ENCODE measurements around the gene ALKBH5. TPM values are rescaled to one million over a fixed set of nuclear protein-coding genes. Genes with fewer than 3 reads are reported as not detected.

Gene ALKBH5
- total RNA-seq (100 to 1,000 TPM; 147 to 233 (median 198) TPM), polyA plus RNA-seq (100 to 1,000 TPM in 1 of 2 donors, 10 to 100 TPM in 1; 89.2 to 122 TPM)
- long read RNA-seq, donor 1, transcript ALKBH5-201 (4 exons, 2,748 nt): major isoform, 554 of 648 reads
- long read RNA-seq, donor 1, partial matches to known transcripts: 83 of 648 reads
- long read RNA-seq, donor 1, other reads (novel, unspliced or antisense): 8 of 648 reads
- long read RNA-seq, donor 2, transcript ALKBH5-201 (4 exons, 2,748 nt): major isoform, 920 of 1,059 reads
- long read RNA-seq, donor 2, transcript ALKBH5-202 (2 exons, 2,146 nt): minor isoform, 9 of 1,059 reads
- long read RNA-seq, donor 2, partial matches to known transcripts: 96 of 1,059 reads
- long read RNA-seq, donor 2, other reads (novel, unspliced or antisense): 34 of 1,059 reads
- long read RNA-seq, donor 3, transcript ALKBH5-201 (4 exons, 2,748 nt): major isoform, 774 of 880 reads
- long read RNA-seq, donor 3, partial matches to known transcripts: 85 of 880 reads
- long read RNA-seq, donor 3, other reads (novel, unspliced or antisense): 20 of 880 reads

DNA sequence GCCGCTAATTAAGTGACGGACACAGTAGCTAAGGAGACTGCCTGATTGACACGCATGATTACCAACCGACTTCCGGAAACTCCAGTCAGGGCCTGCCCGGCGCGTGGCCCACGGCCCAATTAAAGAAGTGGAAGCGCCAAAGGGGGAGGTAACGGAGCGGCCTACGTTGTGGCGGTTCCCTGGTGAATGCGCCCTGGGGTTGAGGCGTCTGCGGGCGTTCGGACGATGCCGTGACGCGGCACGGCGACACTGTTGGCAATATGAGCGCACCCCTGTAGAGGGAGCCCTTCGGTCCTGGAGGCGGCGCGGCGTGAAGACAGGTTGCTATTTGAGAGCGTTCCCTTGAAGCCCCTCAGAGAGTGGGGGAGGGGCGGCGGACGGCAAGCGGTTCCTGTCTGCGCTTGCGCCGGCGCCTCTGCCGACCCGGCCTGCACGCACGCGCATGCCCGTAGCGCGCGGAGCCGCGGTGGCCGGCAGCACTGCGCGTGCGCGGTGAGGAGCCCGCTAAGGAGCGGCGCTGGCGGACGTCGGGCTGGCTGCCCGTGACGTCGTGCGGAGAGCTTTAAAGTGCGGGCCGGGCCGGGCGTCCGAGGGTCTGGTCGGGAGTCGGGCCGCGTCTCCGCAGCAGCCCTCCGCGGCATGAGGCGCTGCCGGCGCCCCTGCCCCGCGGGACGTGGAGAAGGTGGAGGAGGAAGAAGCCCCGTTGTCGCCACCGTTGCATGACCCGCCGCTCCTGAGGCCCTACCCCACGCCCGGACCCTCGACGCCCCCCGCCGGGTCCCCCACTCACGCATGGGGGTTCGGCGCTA is at the start of gene ALKBH5:
ALKBH5 (plus strand) TSS at position 495 of the 809 bp plus-strand sequence. CDS start 416 bp downstream, outside the sequence.
- Histone ChIP-seq H3K27me3 (no peaks in the 10 kb centered on the region), H3K9me3 (no peaks in the 10 kb centered on the region), H3K4me3 (peak within 1 kb of the TSS; percentile 56 to 99 (median 92)), H3K27ac (peak within 1 kb of the TSS; percentile 93 to 100 (median 98)), H3K36me3 (peaks cover 0 to 19% (median 1%) of the 10 kb centered on the region in 9 donors), H3K4me1 (peaks cover 13 to 66% (median 47%) of the 10 kb centered on the region in 12 donors)
- intact Hi-C loops (cut with DNase I): loop anchor here in 4 of 10 donors (2.0 to 5.0 kb wide), 5 partner anchors 41 to 134 kb away; partner anchors contain the start of genes FLII (in 1 of the 4), LLGL1 (in 1 of the 4), MIEF2 (in 1 of the 4) and SMCR8 (in 1 of the 4)
- TF ChIP-seq, protein P1, sequence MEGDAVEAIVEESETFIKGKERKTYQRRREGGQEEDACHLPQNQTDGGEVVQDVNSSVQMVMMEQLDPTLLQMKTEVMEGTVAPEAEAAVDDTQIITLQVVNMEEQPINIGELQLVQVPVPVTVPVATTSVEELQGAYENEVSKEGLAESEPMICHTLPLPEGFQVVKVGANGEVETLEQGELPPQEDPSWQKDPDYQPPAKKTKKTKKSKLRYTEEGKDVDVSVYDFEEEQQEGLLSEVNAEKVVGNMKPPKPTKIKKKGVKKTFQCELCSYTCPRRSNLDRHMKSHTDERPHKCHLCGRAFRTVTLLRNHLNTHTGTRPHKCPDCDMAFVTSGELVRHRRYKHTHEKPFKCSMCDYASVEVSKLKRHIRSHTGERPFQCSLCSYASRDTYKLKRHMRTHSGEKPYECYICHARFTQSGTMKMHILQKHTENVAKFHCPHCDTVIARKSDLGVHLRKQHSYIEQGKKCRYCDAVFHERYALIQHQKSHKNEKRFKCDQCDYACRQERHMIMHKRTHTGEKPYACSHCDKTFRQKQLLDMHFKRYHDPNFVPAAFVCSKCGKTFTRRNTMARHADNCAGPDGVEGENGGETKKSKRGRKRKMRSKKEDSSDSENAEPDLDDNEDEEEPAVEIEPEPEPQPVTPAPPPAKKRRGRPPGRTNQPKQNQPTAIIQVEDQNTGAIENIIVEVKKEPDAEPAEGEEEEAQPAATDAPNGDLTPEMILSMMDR (IDR thresholded peaks at IDR 0.05): peak in 11 of 12 donors; percentile 2 to 50 (median 28)
- TF ChIP-seq POLR2A (IDR thresholded peaks at IDR 0.05): peak in 1 of 2 donors; percentile 94
- WGBS, 4 donors: 0 to 1% (median 1%) methylated on average over 11 to 98 of the region's 98 CpGs
- ATAC-seq: peak; percentile 91 to 96 (median 94)
- DNase-seq: peak; percentile 97 to 99 (median 98)

DNA sequence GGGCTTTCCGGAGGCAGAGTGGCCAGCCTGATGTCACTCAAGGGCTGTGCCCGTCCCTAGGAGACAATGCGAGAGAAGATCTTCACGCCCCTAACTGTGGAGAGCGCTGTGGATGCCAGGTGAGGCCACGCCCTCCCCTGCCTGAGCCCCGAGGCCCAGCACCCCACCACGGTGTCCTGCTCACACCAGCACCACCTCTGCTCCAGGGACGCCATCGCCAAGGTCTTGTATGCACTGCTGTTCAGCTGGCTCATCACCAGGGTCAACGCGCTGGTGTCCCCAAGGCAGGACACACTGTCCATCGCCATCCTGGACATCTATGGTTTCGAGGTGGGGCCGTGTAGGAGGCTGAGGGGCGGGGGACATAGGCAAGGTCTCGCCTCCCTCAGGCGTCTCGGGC is 47.3 kb upstream of the ALKBH5 start:
- TF ChIP-seq, protein P1 (IDR thresholded peaks at IDR 0.05): no peak
- no peak for TF ChIP-seq POLR2A (IDR thresholded peaks at IDR 0.05)
- no peak overlapping the region for H3K27ac ChIP-seq
- DNase-seq (no peak), ATAC-seq (no peak)
- WGBS, 4 donors: 78 to 83% (median 79%) methylated on average over 18 to 19 of the region's 19 CpGs
- H3K27me3 ChIP-seq: peaks cover 0 to 4% (median 0%) of the 10 kb centered on the region in 9 donors
- no peaks in the 10 kb centered on the region for H3K36me3 ChIP-seq
- H3K4me3 ChIP-seq: no peak overlapping the region
- intact Hi-C loops (cut with DNase I): no loop called here
- peaks cover 0 to 6% (median 0%) of the 10 kb centered on the region in 12 donors for H3K4me1 ChIP-seq
- no peaks in the 10 kb centered on the region for H3K9me3 ChIP-seq

DNA sequence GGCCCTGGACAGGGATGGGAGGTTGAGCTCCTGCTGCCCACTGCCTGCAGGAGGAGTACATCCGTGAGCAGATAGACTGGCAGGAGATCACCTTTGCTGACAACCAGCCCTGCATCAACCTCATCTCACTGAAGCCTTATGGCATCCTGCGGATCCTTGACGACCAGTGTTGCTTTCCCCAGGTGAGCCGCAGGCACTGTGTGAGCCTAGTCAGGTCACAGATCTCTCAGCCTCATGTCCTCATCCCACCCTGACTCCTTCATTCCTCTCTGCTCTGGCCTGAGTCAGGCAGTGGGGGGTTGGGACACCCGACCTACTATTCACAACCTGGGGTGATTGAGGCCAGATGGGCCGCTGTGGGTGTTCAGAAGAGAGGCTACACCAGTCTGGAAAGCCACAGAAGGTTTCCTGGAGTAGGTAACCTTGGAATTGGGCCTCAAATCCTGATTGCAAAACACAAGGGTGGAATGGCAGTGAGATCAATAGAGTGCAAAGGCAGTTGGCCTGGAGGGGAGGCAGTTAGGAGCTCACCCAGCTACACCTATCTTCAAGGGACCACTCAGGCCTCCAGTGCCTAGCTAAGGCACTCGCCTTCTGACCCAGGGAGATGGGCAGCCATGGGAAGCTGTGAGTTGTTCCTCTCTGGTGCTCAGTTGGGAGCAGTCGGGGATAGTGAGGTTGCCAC is 45.4 kb upstream of the ALKBH5 start:
- intact Hi-C loops (cut with DNase I): no loop called here
- H3K4me3 ChIP-seq: no peak overlapping the region
- H3K36me3 ChIP-seq: no peaks in the 10 kb centered on the region
- peaks cover 0 to 7% (median 0%) of the 10 kb centered on the region in 12 donors for H3K4me1 ChIP-seq
- 82 to 88% (median 85%) methylated on average over 7 to 8 of the region's 8 CpGs for WGBS, 4 donors
- DNase-seq (no peak), ATAC-seq (no peak)
- H3K27me3 ChIP-seq: peaks cover 0 to 4% (median 0%) of the 10 kb centered on the region in 9 donors
- TF ChIP-seq, protein P1 (IDR thresholded peaks at IDR 0.05): no peak
- no peak for TF ChIP-seq POLR2A (IDR thresholded peaks at IDR 0.05)
- no peak overlapping the region for H3K27ac ChIP-seq
- no peaks in the 10 kb centered on the region for H3K9me3 ChIP-seq

Data from heart left ventricle (tissue), 16 donors.